Hepatocyte (in vitro differentiated cells): ENCODE results near the gene LRRC45. TPM values are rescaled to one million over a fixed set of nuclear protein-coding genes. Genes with fewer than 3 reads are reported as not detected.

Experiments used
- DNase-seq: peaks from one replicate; pipeline ENCODE4 v3.0.0-alpha.2; 2016; ENCODE audit warnings: low spot score
- H2AFZ ChIP-seq: fragments of 200-600 bp; sonication (generic); 2 replicates; pipeline ENCODE4 v1.6.0; 2016; ENCODE audit warnings: antibody characterized with exemption, mild to moderate bottlenecking
- H3K27ac ChIP-seq: fragments of 200-600 bp; sonication (generic); 2 replicates; pipeline ENCODE4 v1.5.1; 2016; ENCODE audit warnings: mild to moderate bottlenecking
- H3K27me3 ChIP-seq: fragments of 200-600 bp; sonication (generic); 2 replicates; pipeline ENCODE4 v1.6.1; 2016
- H3K36me3 ChIP-seq: fragments of 200-600 bp; sonication (generic); replicated peaks from 2 replicates; pipeline ENCODE4 v1.5.1; 2016; ENCODE audit warnings: low read depth; ENCODE audit not compliant: insufficient read depth
- H3K4me1 ChIP-seq: fragments of 200-600 bp; sonication (generic); 2 replicates; pipeline ENCODE4 v1.5.1; 2016; ENCODE audit warnings: mild to moderate bottlenecking, moderate library complexity; ENCODE audit not compliant: insufficient read depth
- H3K4me2 ChIP-seq: fragments of 200-600 bp; sonication (generic); 2 replicates; pipeline ENCODE4 v1.6.0; 2016
- H3K4me3 ChIP-seq: fragments of 200-600 bp; sonication (generic); 2 replicates; pipeline ENCODE4 v1.5.1; 2016; ENCODE audit warnings: mild to moderate bottlenecking
- H3K79me2 ChIP-seq: fragments of 200-600 bp; sonication (generic); 2 replicates; pipeline ENCODE4 v1.6.0; 2017; ENCODE audit warnings: mild to moderate bottlenecking
- H3K9me2 ChIP-seq: fragments of 200-600 bp; sonication (generic); replicated peaks from 2 replicates; pipeline ENCODE4 v1.6.0; 2017; ENCODE audit warnings: mild to moderate bottlenecking; ENCODE audit not compliant: insufficient read depth
- H3K9me3 ChIP-seq: fragments of 200-600 bp; sonication (generic); 2 replicates; pipeline ENCODE4 v1.5.1; 2016; ENCODE audit warnings: low read depth, mild to moderate bottlenecking
- H4K20me1 ChIP-seq: fragments of 200-600 bp; sonication (generic); 2 replicates; pipeline ENCODE4 v1.6.0; 2016; ENCODE audit warnings: mild to moderate bottlenecking; ENCODE audit not compliant: insufficient read depth, poor library complexity, severe bottlenecking
- EZH2 ChIP-seq: fragments of 200-600 bp; sonication (generic); IDR thresholded peaks from 2 replicates; pipeline ENCODE4 v1.6.1; 2016; ENCODE audit warnings: antibody characterized with exemption, mild to moderate bottlenecking, borderline replicate concordance
- EZH2phosphoT487 ChIP-seq: fragments of 200-600 bp; sonication (generic); IDR thresholded peaks from one replicate; pipeline ENCODE4 v1.6.1; 2018; ENCODE audit warnings: antibody characterized with exemption, mild to moderate bottlenecking, low read depth, moderate library complexity; ENCODE audit not compliant: unreplicated experiment, severe bottlenecking
- WGBS: methylation state at CpG from one replicate; pipeline ENCODE4 v1.1.6; 2016; ENCODE audit warnings: low lambda C conversion rate; ENCODE audit errors: missing lambda C conversion rate; 5-methylcytosine and 5-hydroxymethylcytosine counted together
- polyA plus RNA-seq: library from polyadenylated mRNA; unstranded; fragments of >200 nt; fragmentation: Nextera tagmentation; extraction: Ambion mirVana; gene quantifications from 2 replicates; pipeline ENCODE4 v1.2.1, GENCODE V29; 2016
- total RNA-seq: library from RNA; depleted of rRNA; stranded (reverse); fragments of >200 nt; gene quantifications from 2 replicates; pipeline ENCODE4 v1.2.3, GENCODE V29; 2014
- TF ChIP-seq, protein P1 (sequence below): fragments of 200-600 bp; sonication (generic); IDR thresholded peaks from 2 replicates; pipeline ENCODE4 v1.5.1; 2016; ENCODE audit warnings: antibody characterized with exemption, mild to moderate bottlenecking; ENCODE audit not compliant: poor library complexity

The LRRC45 gene
- total and polyA plus RNA-seq, 2 experiments from 2014 or later = 12.8 to 14.7 TPM

DNA sequence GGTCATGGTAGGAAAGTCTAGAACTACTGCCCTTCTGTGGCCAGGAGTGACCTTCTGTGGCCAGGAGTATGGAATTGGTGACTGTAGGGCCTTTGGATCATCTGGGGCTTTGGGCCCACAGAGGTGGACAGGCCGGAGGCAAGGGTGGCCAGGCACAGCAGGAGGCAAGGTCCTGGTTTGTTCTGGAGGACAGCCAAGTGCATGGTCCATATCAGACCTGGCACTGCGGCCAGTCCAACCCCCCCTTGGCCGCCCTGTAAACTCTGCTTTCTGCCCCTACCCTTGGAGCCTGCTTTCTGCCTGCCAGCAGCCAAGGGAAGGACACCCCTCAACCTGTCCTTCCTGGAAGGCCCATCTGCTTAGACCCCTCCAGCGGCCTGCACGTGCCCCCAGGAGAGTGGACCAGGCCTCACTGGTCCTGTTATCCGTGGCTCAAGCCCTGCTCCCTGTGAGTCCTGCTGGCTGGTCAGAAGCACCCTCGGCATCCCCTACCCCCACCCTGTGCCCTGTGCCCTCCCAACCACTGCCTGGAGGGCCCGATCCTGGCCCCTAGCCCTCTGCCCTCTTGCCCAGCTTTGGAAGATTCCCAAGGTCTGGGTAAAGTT lies 16.7 kb downstream of the LRRC45 start:
- TF ChIP-seq EZH2 = no peak
- TF ChIP-seq, protein P1, sequence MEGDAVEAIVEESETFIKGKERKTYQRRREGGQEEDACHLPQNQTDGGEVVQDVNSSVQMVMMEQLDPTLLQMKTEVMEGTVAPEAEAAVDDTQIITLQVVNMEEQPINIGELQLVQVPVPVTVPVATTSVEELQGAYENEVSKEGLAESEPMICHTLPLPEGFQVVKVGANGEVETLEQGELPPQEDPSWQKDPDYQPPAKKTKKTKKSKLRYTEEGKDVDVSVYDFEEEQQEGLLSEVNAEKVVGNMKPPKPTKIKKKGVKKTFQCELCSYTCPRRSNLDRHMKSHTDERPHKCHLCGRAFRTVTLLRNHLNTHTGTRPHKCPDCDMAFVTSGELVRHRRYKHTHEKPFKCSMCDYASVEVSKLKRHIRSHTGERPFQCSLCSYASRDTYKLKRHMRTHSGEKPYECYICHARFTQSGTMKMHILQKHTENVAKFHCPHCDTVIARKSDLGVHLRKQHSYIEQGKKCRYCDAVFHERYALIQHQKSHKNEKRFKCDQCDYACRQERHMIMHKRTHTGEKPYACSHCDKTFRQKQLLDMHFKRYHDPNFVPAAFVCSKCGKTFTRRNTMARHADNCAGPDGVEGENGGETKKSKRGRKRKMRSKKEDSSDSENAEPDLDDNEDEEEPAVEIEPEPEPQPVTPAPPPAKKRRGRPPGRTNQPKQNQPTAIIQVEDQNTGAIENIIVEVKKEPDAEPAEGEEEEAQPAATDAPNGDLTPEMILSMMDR = no peak
- no peak for TF ChIP-seq EZH2phosphoT487
- no peak overlapping the region for H3K4me3 ChIP-seq
- no peak overlapping the region for H3K4me2 ChIP-seq
- no peaks in the 10 kb centered on the region for H3K9me2 ChIP-seq
- H2AFZ ChIP-seq = no peak overlapping the region
- H3K27me3 ChIP-seq = no peaks in the 10 kb centered on the region
- no peaks in the 10 kb centered on the region for H3K36me3 ChIP-seq
- 97% methylated on average over 7 of the region's 8 CpGs for WGBS
- no peaks in the 10 kb centered on the region for H3K9me3 ChIP-seq
- H3K27ac ChIP-seq = no peak overlapping the region
- no peaks in the 10 kb centered on the region for H4K20me1 ChIP-seq
- no peak for DNase-seq
- H3K4me1 ChIP-seq = peaks cover 9% of the 10 kb centered on the region
- peaks cover 11% of the 10 kb centered on the region for H3K79me2 ChIP-seq

DNA sequence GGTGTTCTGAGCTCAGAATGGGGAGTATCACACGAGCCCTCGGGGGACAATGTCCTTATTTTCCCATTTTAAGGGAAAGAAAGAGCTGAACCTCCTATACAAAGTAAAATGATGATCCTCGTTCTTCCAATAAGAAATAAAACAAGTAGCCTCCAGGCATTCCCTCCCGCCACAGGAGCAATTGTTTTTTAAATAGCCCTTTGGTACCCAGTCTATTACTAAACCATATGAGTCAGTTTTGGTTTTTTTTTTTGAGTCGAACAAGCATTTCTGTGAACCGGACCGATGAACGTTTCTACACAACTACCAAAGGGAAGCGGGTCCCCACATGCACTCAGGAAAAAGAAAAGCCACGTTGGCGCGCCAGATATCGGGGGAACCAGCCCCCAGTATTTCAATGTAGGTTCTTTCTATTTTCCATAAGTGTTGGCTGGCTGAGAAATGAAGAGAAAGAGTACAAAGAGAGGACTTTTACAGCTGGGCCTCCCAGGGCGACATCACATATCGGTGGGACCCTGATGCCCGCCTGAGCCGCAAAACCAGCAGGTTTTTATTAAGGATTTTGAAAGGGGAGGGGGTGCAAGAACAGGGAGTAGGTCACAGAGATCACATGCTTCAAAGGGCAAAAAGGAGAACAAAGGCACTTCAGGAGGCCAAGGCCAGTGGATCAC lies 18.2 kb downstream of the LRRC45 start:
- Histone ChIP-seq H3K27ac (no peak overlapping the region), H3K4me3 (no peak overlapping the region), H3K4me1 (peaks cover 5% of the 10 kb centered on the region), H3K9me2 (no peaks in the 10 kb centered on the region), H3K9me3 (no peaks in the 10 kb centered on the region), H2AFZ (no peak overlapping the region), H3K79me2 (peaks cover 3% of the 10 kb centered on the region), H4K20me1 (no peaks in the 10 kb centered on the region), H3K4me2 (no peak overlapping the region), H3K36me3 (no peaks in the 10 kb centered on the region), H3K27me3 (no peaks in the 10 kb centered on the region)
- WGBS = 92% methylated on average over 17 of the region's 17 CpGs
- DNase-seq = no peak
- TF ChIP-seq EZH2phosphoT487 (no peak), EZH2 (no peak)
- TF ChIP-seq, protein P1 = no peak

DNA sequence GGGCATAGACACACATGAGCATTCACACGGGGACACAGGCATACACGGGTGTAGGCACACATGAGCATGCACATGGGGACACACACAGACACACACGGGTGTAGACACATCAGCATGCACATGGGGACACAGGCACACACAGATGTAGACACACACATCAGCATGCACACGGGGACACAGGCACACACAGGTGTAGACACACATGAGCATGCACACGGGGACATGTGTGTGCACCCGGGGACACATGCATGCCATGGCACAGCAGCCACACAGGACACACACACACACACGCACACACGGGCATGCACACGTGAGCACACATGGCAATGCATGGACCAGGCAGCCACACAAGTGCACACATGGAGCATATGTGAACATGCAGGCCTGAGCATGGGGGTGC lies 19.5 kb downstream of the LRRC45 start:
- no peaks in the 10 kb centered on the region for H3K27me3 ChIP-seq
- no peaks in the 10 kb centered on the region for H4K20me1 ChIP-seq
- no peak overlapping the region for H2AFZ ChIP-seq
- H3K36me3 ChIP-seq = no peaks in the 10 kb centered on the region
- no peaks in the 10 kb centered on the region for H3K9me2 ChIP-seq
- H3K27ac ChIP-seq = no peak overlapping the region
- no peaks in the 10 kb centered on the region for H3K9me3 ChIP-seq
- no peak for DNase-seq
- H3K4me3 ChIP-seq = no peak overlapping the region
- 87% methylated on average over 9 of the region's 9 CpGs for WGBS
- no peaks in the 10 kb centered on the region for H3K4me1 ChIP-seq
- no peaks in the 10 kb centered on the region for H3K79me2 ChIP-seq
- H3K4me2 ChIP-seq = no peak overlapping the region
- TF ChIP-seq EZH2phosphoT487 (no peak), EZH2 (no peak)
- TF ChIP-seq, protein P1 = no peak
